OCI-LY1 (cell line): ENCODE data around the gene ITPKC.

Experiments used
- EZH2 ChIP-seq: fragments of 200-600 bp; sonication (generic), shearing (Covaris generic); IDR thresholded peaks from 2 replicates; pipeline ENCODE4 v1.8.0; 2017; ENCODE audit warnings: borderline replicate concordance, mixed run types, mild to moderate bottlenecking, antibody characterized with exemption, low read length, moderate library complexity, mixed read lengths
- TF ChIP-seq, protein P1 (sequence below): fragments of 200-600 bp; sonication (generic), shearing (Covaris generic); IDR thresholded peaks from 2 replicates; pipeline ENCODE4 v1.5.1; 2017; ENCODE audit warnings: mild to moderate bottlenecking, antibody characterized with exemption, low read length, moderate library complexity, mixed read lengths

- TF ChIP-seq, protein P1, sequence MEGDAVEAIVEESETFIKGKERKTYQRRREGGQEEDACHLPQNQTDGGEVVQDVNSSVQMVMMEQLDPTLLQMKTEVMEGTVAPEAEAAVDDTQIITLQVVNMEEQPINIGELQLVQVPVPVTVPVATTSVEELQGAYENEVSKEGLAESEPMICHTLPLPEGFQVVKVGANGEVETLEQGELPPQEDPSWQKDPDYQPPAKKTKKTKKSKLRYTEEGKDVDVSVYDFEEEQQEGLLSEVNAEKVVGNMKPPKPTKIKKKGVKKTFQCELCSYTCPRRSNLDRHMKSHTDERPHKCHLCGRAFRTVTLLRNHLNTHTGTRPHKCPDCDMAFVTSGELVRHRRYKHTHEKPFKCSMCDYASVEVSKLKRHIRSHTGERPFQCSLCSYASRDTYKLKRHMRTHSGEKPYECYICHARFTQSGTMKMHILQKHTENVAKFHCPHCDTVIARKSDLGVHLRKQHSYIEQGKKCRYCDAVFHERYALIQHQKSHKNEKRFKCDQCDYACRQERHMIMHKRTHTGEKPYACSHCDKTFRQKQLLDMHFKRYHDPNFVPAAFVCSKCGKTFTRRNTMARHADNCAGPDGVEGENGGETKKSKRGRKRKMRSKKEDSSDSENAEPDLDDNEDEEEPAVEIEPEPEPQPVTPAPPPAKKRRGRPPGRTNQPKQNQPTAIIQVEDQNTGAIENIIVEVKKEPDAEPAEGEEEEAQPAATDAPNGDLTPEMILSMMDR, result no peak
- TF ChIP-seq EZH2, result no peak
Observed at GRCh38 chr19:40688309-40688708, 28.6 kb upstream of the ITPKC start.
